ENCODE measurements around the gene WIPF3. TPM values are rescaled to one million over a fixed set of nuclear protein-coding genes. Genes with fewer than 3 reads are reported as not detected.

WIPF3 gene
- total and polyA plus RNA-seq, 10 donors, result 0.17 to 1.5 (median 0.65) TPM

GRCh38 chr7:29783671-29784070 is 22.6 kb upstream of the WIPF3 start:
- intact Hi-C loops (cut with DNase I; ENCODE audit: low total_unique reads), result no loop called here
- 78 to 94% (median 82%) methylated on average over 2 of the region's 2 CpGs for WGBS, 5 donors

GRCh38 chr7:29793507-29793906 is 12.8 kb upstream of the WIPF3 start:
- intact Hi-C loops (cut with DNase I; ENCODE audit: low total_unique reads), result no loop called here
- WGBS, 5 donors, result 61 to 90% (median 68%) methylated on average over 2 of the region's 2 CpGs
- H3K27me3 ChIP-seq (replicated peaks in 1 of 7), result peaks cover 0 to 5% (median 0%) of the 10 kb centered on the region in 7 donors

More at GRCh38 chr7:29783671-29784070, 22.6 kb upstream of the WIPF3 start:
- DNase-seq, result no peak
- Histone ChIP-seq H3K4me1 (no peaks in the 10 kb centered on the region), H3K36me3 (no peaks in the 10 kb centered on the region), H3K9me3 (peaks cover 0 to 4% (median 0%) of the 10 kb centered on the region in 8 donors), H3K27me3 (replicated peaks in 1 of 7) (peaks cover 0 to 24% (median 7%) of the 10 kb centered on the region in 7 donors), H3K27ac (no peak overlapping the region), H3K4me3 (no peak overlapping the region)
- TF ChIP-seq POLR2A (IDR thresholded peaks at IDR 0.05) (no peak), CTCF (IDR thresholded peaks at IDR 0.05 in 8 of 11, conservative IDR thresholded peaks at IDR 0.05 in 3 of 11) (no peak), POLR2AphosphoS5 (IDR thresholded peaks at IDR 0.05) (no peak)

GRCh38 chr7:29794959-29795629 is 11.2 kb upstream of the WIPF3 start:
- Histone ChIP-seq H3K27me3 (replicated peaks in 1 of 7) (peaks cover 0 to 10% (median 0%) of the 10 kb centered on the region in 7 donors), H3K36me3 (no peaks in the 10 kb centered on the region), H3K27ac (no peak overlapping the region), H3K4me3 (no peak overlapping the region), H3K9me3 (no peaks in the 10 kb centered on the region), H3K4me1 (no peaks in the 10 kb centered on the region)
- TF ChIP-seq POLR2AphosphoS5 (IDR thresholded peaks at IDR 0.05), result no peak
- TF ChIP-seq POLR2A (IDR thresholded peaks at IDR 0.05), result no peak
- TF ChIP-seq CTCF (IDR thresholded peaks at IDR 0.05 in 8 of 11, conservative IDR thresholded peaks at IDR 0.05 in 3 of 11), result no peak
- WGBS, 5 donors, result 80 to 88% (median 86%) methylated on average over 6 of the region's 6 CpGs
- intact Hi-C loops (cut with DNase I; ENCODE audit: low total_unique reads), result no loop called here
- no peak for DNase-seq

More at GRCh38 chr7:29793507-29793906, 12.8 kb upstream of the WIPF3 start:
- Histone ChIP-seq H3K4me3 (no peak overlapping the region), H3K27ac (no peak overlapping the region), H3K36me3 (no peaks in the 10 kb centered on the region), H3K9me3 (no peaks in the 10 kb centered on the region), H3K4me1 (no peaks in the 10 kb centered on the region)
- DNase-seq, result no peak
- TF ChIP-seq POLR2AphosphoS5 (IDR thresholded peaks at IDR 0.05) (no peak), CTCF (IDR thresholded peaks at IDR 0.05 in 8 of 11, conservative IDR thresholded peaks at IDR 0.05 in 3 of 11) (no peak), POLR2A (IDR thresholded peaks at IDR 0.05) (no peak)

- Histone ChIP-seq H3K27me3 (replicated peaks in 1 of 7) (peaks cover 0 to 12% (median 0%) of the 10 kb centered on the region in 7 donors), H3K9me3 (no peaks in the 10 kb centered on the region), H3K4me1 (no peaks in the 10 kb centered on the region), H3K4me3 (no peak overlapping the region), H3K36me3 (no peaks in the 10 kb centered on the region), H3K27ac (no peak overlapping the region)
- WGBS, 5 donors, result 41 to 68% (median 56%) methylated on average over 2 of the region's 2 CpGs
- intact Hi-C loops (cut with DNase I; ENCODE audit: low total_unique reads), result no loop called here
- DNase-seq, result no peak
- TF ChIP-seq CTCF (IDR thresholded peaks at IDR 0.05 in 8 of 11, conservative IDR thresholded peaks at IDR 0.05 in 3 of 11), result no peak
- no peak for TF ChIP-seq POLR2A (IDR thresholded peaks at IDR 0.05)
- TF ChIP-seq POLR2AphosphoS5 (IDR thresholded peaks at IDR 0.05), result no peak
Observed at GRCh38 chr7:29795696-29796580, 10.4 kb upstream of the WIPF3 start.

Data from spleen (tissue), 11 donors.